Liver (tissue), 9 donors: Measurements from ENCODE around the gene CEP120. TPM values are rescaled to one million over a fixed set of nuclear protein-coding genes. Genes with fewer than 3 reads are reported as not detected.
"Not testable (repeated sequence)": the region's sequence is repeated elsewhere in the genome, so short reads cannot be mapped to it uniquely, and the experiment has no call there.

Experiments used
- DNase-seq: peaks from one replicate; pipeline ENCODE4 v3.0.0-alpha.2; 2017; ENCODE audit warnings: low spot score
- H3K27ac ChIP-seq, 2 donors: one replicate each; pipeline ENCODE4 v1.7.0; 2013; ENCODE audit warnings: inconsistent platforms in 2 of 2, low read length in 2 of 2, control low read depth in 1 of 2, low read depth in 1 of 2, mild to moderate bottlenecking in 1 of 2
- H3K27me3 ChIP-seq, 4 donors: one replicate each; pipeline versions ENCODE4 v1.6.1 to v1.7.0; 2013; ENCODE audit warnings: low read length in 3 of 4, inconsistent platforms in 1 of 4, mild to moderate bottlenecking in 1 of 4, moderate library complexity in 1 of 4; ENCODE audit not compliant: control insufficient read depth in 4 of 4, insufficient read depth in 4 of 4
- H3K36me3 ChIP-seq, 4 donors: one replicate each; pipeline versions ENCODE4 v1.6.1 to v1.7.0; 2013; ENCODE audit warnings: low read length in 3 of 4, mild to moderate bottlenecking in 3 of 4, low read depth in 1 of 4, moderate library complexity in 1 of 4; ENCODE audit not compliant: control insufficient read depth in 4 of 4, insufficient read depth in 3 of 4
- H3K4me1 ChIP-seq, 4 donors: one replicate each; pipeline versions ENCODE4 v1.6.1 to v1.7.0; 2013; ENCODE audit warnings: low read length in 3 of 4, mild to moderate bottlenecking in 3 of 4, moderate library complexity in 1 of 4; ENCODE audit not compliant: control insufficient read depth in 4 of 4, insufficient read depth in 4 of 4
- H3K4me3 ChIP-seq, 3 donors: one replicate each; pipeline versions ENCODE4 v1.6.1 to v1.7.0; 2013; ENCODE audit warnings: low read length in 3 of 3, control low read depth in 1 of 3, low read depth in 1 of 3, mild to moderate bottlenecking in 1 of 3
- H3K9ac ChIP-seq, 2 donors: one replicate each; pipeline ENCODE4 v1.7.0; 2013; ENCODE audit warnings: low read length in 2 of 2, mild to moderate bottlenecking in 2 of 2, moderate library complexity in 2 of 2, control low read depth in 1 of 2, low read depth in 1 of 2
- H3K9me3 ChIP-seq, 4 donors: one replicate each; pipeline versions ENCODE4 v1.6.1 to v1.7.0; 2013; ENCODE audit warnings: low read length in 3 of 4; ENCODE audit not compliant: control insufficient read depth in 4 of 4
- EGR1 ChIP-seq, 2 donors: IDR thresholded peaks; 2 replicates each; pipeline ENCODE4 v1.6.1; 2016 to 2018; ENCODE audit warnings: antibody characterized with exemption in 2 of 2, low read depth in 2 of 2
- FOXA1 ChIP-seq: IDR thresholded peaks from 2 replicates; pipeline ENCODE4 v1.6.1; 2016; ENCODE audit warnings: antibody characterized with exemption
- FOXA2 ChIP-seq: IDR thresholded peaks from 2 replicates; pipeline ENCODE4 v1.6.1; 2016; ENCODE audit warnings: antibody characterized with exemption
- GABPA ChIP-seq, 2 donors: IDR thresholded peaks in 1 of 2; conservative IDR thresholded peaks in 1 of 2; 2 replicates each; pipeline ENCODE4 v1.6.1; 2016; ENCODE audit warnings: antibody characterized with exemption in 2 of 2, mild to moderate bottlenecking in 1 of 2, moderate library complexity in 1 of 2
- HNF4A ChIP-seq, 2 donors: conservative IDR thresholded peaks; 2 replicates each; pipeline ENCODE4 v1.6.1; 2016; ENCODE audit warnings: antibody characterized with exemption in 2 of 2, mild to moderate bottlenecking in 2 of 2
- HNF4G ChIP-seq: IDR thresholded peaks from 2 replicates; pipeline ENCODE4 v1.6.1; 2016; ENCODE audit warnings: antibody characterized with exemption
- JUND ChIP-seq, 2 donors: IDR thresholded peaks; 2 replicates each; pipeline ENCODE4 v1.6.1; 2016; ENCODE audit warnings: antibody characterized with exemption in 2 of 2
- NR2F2 ChIP-seq: IDR thresholded peaks from 2 replicates; pipeline ENCODE4 v1.6.1; 2016; ENCODE audit warnings: antibody characterized with exemption
- RXRA ChIP-seq, 2 donors: IDR thresholded peaks; 2 replicates each; pipeline ENCODE4 v1.6.1; 2017 to 2018; ENCODE audit warnings: antibody characterized with exemption in 2 of 2, mild to moderate bottlenecking in 1 of 2
- SP1 ChIP-seq: IDR thresholded peaks from 2 replicates; pipeline ENCODE4 v1.6.1; 2018; ENCODE audit warnings: antibody characterized with exemption, mild to moderate bottlenecking
- TAF1 ChIP-seq: conservative IDR thresholded peaks from 2 replicates; pipeline ENCODE4 v1.6.1; 2016; ENCODE audit warnings: antibody characterized with exemption, mild to moderate bottlenecking
- YY1 ChIP-seq: IDR thresholded peaks from 2 replicates; pipeline ENCODE4 v1.6.1; 2016; ENCODE audit warnings: antibody characterized with exemption, mild to moderate bottlenecking
- WGBS: extraction: QIAGEN DNeasy Blood & Tissue Kit; methylation state at CpG from one replicate; pipeline ENCODE4 v1.1.7; 2013; 5-methylcytosine and 5-hydroxymethylcytosine counted together
- polyA plus RNA-seq, 2 donors: library from polyadenylated mRNA; stranded (reverse) in 1 of 2; unstranded in 1 of 2; fragments of 200-250 nt in 1 of 2; fragments of >200 nt in 1 of 2; fragmentation: Nextera tagmentation in 1 of 2; extraction: Ambion mirVana in 1 of 2; gene quantifications; one replicate each; pipeline versions ENCODE4 v1.2.1 to v1.2.3, GENCODE V29; 2013 to 2015
- total RNA-seq, 2 donors: library from RNA; depleted of rRNA; stranded (reverse); fragments of >200 nt; gene quantifications; one replicate each; pipeline ENCODE4 v1.2.3, GENCODE V29; 2014
- TF ChIP-seq, protein P1 (sequence below): IDR thresholded peaks from 2 replicates; pipeline ENCODE4 v1.6.1; 2016; ENCODE audit warnings: antibody characterized with exemption
- TF ChIP-seq, protein P2 (sequence below): fragments of 150-350 bp; IDR thresholded peaks from 2 replicates; pipeline ENCODE4 v1.5.1; 2017; ENCODE audit warnings: improper control_type of control experiment, low read depth, low read length; ENCODE audit not compliant: missing input control
- TF ChIP-seq, protein P3 (sequence below): IDR thresholded peaks from 2 replicates; pipeline ENCODE4 v1.6.1; 2016; ENCODE audit warnings: antibody characterized with exemption, mild to moderate bottlenecking
- TF ChIP-seq, protein P4 (sequence below): IDR thresholded peaks from 2 replicates; pipeline ENCODE4 v1.6.1; 2016; ENCODE audit warnings: antibody characterized with exemption
- donor health status: healthy.
- donor health status: healthy.
- donor health status: healthy.
- donor health status: healthy.
- donor health status: healthy.

CEP120 gene
- total and polyA plus RNA-seq, 4 donors = 2.1 to 11.0 (median 6.7) TPM

DNA sequence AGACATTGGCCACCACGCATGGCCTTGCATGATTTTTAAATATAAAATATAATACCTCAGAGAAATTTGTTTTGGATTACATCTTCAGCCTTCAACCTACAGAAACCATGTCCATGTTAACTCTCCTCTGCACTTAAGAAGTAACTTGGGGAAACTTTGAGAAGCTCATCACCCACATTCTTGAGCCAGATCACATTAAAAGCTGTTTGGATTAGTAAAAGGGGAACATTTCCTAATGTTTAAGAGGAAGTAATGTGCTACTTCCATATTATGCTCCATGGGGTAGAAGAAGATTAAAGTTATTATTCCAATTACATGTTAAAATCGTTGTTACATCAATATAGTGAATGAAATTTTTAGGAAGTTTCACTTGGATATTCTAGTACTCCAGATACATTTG lies 10.4 kb upstream of the CEP120 start:
- DNase-seq = no peak
- Histone ChIP-seq H3K4me3 (no peak overlapping the region), H3K9ac (no peak overlapping the region), H3K27ac (no peak overlapping the region), H3K27me3 (no peaks in the 10 kb centered on the region), H3K9me3 (no peaks in the 10 kb centered on the region), H3K36me3 (no peaks in the 10 kb centered on the region), H3K4me1 (peaks cover 2 to 21% (median 14%) of the 10 kb centered on the region in 4 donors)
- TF ChIP-seq, protein P1, sequence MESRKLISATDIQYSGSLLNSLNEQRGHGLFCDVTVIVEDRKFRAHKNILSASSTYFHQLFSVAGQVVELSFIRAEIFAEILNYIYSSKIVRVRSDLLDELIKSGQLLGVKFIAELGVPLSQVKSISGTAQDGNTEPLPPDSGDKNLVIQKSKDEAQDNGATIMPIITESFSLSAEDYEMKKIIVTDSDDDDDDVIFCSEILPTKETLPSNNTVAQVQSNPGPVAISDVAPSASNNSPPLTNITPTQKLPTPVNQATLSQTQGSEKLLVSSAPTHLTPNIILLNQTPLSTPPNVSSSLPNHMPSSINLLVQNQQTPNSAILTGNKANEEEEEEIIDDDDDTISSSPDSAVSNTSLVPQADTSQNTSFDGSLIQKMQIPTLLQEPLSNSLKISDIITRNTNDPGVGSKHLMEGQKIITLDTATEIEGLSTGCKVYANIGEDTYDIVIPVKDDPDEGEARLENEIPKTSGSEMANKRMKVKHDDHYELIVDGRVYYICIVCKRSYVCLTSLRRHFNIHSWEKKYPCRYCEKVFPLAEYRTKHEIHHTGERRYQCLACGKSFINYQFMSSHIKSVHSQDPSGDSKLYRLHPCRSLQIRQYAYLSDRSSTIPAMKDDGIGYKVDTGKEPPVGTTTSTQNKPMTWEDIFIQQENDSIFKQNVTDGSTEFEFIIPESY = no peak
- TF ChIP-seq HNF4A (conservative IDR thresholded peaks at IDR 0.05) (no peak), HNF4G (no peak)
- TF ChIP-seq, protein P2, sequence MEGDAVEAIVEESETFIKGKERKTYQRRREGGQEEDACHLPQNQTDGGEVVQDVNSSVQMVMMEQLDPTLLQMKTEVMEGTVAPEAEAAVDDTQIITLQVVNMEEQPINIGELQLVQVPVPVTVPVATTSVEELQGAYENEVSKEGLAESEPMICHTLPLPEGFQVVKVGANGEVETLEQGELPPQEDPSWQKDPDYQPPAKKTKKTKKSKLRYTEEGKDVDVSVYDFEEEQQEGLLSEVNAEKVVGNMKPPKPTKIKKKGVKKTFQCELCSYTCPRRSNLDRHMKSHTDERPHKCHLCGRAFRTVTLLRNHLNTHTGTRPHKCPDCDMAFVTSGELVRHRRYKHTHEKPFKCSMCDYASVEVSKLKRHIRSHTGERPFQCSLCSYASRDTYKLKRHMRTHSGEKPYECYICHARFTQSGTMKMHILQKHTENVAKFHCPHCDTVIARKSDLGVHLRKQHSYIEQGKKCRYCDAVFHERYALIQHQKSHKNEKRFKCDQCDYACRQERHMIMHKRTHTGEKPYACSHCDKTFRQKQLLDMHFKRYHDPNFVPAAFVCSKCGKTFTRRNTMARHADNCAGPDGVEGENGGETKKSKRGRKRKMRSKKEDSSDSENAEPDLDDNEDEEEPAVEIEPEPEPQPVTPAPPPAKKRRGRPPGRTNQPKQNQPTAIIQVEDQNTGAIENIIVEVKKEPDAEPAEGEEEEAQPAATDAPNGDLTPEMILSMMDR = no peak
- WGBS = 89% methylated on average over 2 of the region's 2 CpGs

DNA sequence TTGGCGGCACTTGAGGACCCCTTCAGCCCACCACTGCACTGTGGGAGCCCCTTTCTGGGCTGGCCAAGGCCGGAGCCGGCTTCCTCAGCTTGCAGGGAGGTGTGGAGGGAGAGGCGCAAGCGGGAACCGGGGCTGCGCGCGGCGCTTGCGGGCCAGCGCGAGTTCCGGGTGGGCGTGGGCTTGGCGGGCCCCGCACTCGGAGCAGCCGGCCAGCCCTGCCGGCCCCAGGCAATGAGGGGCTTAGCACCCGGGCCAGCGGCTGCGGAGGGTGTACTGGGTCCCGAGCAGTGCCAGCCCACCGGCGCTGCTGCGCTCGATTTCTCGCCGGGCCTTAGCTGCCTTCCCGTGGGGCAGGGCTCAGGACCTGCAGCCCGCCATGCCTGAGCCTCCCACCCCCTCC lies 7.2 kb upstream of the CEP120 start:
- WGBS = 95% methylated on average over 32 of the region's 32 CpGs
- H3K27ac ChIP-seq = peak overlapping the region; percentile 72
- DNase-seq, H3K27me3 ChIP-seq, H3K36me3 ChIP-seq, H3K9ac ChIP-seq, H3K4me3 ChIP-seq, H3K9me3 ChIP-seq: not testable (repeated sequence)
- peaks cover 2 to 23% (median 18%) of the 10 kb centered on the region in 4 donors for H3K4me1 ChIP-seq

DNA sequence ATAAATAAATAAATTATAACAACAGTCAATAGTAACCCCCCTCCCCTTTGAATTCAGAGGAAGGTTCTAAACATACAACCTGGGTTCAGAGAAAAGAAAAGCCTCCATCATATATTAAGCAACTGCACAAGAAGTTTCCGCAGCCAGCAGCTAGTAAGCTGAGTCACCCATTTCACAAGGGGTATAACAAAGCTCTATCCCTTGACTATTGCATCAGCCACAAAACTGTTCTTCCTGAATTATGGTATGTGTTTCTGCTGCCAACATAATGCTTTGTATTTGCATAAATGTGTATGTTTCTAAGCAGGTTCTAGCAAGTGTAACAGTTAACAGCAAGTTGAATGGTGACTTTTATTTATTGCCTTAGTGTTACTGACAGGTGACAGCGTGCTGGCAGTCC lies 6.8 kb upstream of the CEP120 start:
- Histone ChIP-seq H3K9me3 (no peaks in the 10 kb centered on the region), H3K27me3 (no peaks in the 10 kb centered on the region), H3K27ac (peak overlapping the region; percentile 72), H3K4me1 (peaks cover 2 to 23% (median 18%) of the 10 kb centered on the region in 4 donors), H3K36me3 (no peaks in the 10 kb centered on the region), H3K4me3 (no peak overlapping the region), H3K9ac (no peak overlapping the region)
- WGBS = 74% methylated on average over 2 of the region's 2 CpGs
- no peak for DNase-seq
- no peak for TF ChIP-seq GABPA (IDR thresholded peaks at IDR 0.05 in 1 of 2, conservative IDR thresholded peaks at IDR 0.05 in 1 of 2)
- no peak for TF ChIP-seq TAF1
- TF ChIP-seq RXRA (IDR thresholded peaks at IDR 0.05) = no peak
- no peak for TF ChIP-seq HNF4A (conservative IDR thresholded peaks at IDR 0.05)
- no peak for TF ChIP-seq NR2F2
- TF ChIP-seq, protein P3, sequence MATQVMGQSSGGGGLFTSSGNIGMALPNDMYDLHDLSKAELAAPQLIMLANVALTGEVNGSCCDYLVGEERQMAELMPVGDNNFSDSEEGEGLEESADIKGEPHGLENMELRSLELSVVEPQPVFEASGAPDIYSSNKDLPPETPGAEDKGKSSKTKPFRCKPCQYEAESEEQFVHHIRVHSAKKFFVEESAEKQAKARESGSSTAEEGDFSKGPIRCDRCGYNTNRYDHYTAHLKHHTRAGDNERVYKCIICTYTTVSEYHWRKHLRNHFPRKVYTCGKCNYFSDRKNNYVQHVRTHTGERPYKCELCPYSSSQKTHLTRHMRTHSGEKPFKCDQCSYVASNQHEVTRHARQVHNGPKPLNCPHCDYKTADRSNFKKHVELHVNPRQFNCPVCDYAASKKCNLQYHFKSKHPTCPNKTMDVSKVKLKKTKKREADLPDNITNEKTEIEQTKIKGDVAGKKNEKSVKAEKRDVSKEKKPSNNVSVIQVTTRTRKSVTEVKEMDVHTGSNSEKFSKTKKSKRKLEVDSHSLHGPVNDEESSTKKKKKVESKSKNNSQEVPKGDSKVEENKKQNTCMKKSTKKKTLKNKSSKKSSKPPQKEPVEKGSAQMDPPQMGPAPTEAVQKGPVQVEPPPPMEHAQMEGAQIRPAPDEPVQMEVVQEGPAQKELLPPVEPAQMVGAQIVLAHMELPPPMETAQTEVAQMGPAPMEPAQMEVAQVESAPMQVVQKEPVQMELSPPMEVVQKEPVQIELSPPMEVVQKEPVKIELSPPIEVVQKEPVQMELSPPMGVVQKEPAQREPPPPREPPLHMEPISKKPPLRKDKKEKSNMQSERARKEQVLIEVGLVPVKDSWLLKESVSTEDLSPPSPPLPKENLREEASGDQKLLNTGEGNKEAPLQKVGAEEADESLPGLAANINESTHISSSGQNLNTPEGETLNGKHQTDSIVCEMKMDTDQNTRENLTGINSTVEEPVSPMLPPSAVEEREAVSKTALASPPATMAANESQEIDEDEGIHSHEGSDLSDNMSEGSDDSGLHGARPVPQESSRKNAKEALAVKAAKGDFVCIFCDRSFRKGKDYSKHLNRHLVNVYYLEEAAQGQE = no peak
- peak; percentile 18 for TF ChIP-seq YY1
- peak in 1 of 2 donors; percentile 22 for TF ChIP-seq JUND (IDR thresholded peaks at IDR 0.05)
- no peak for TF ChIP-seq EGR1 (IDR thresholded peaks at IDR 0.05; ENCODE audit: low read depth in 2 of 2)
- TF ChIP-seq, protein P1 = no peak
- no peak for TF ChIP-seq FOXA1
- TF ChIP-seq, protein P4, sequence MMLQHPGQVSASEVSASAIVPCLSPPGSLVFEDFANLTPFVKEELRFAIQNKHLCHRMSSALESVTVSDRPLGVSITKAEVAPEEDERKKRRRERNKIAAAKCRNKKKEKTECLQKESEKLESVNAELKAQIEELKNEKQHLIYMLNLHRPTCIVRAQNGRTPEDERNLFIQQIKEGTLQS = peak; percentile 48
- no peak for TF ChIP-seq SP1
- no peak for TF ChIP-seq FOXA2
- TF ChIP-seq, protein P2 = no peak
